Trophoblast cell (in vitro differentiated cells and primary cell): ENCODE measurements around the gene OR2AT4.

Experiments
- DNase-seq, 2 donors: peaks; one replicate each; pipeline ENCODE4 v3.0.0-alpha.2; 2016
- H2AFZ ChIP-seq: 2 replicates; pipeline ENCODE4 v1.6.1; 2013; ENCODE audit warnings: low read length, moderate library complexity, mild to moderate bottlenecking; ENCODE audit not compliant: insufficient read depth, poor library complexity
- H2AK5ac ChIP-seq: 2 replicates; pipeline ENCODE4 v1.6.1; 2013; ENCODE audit warnings: mild to moderate bottlenecking, low read length
- H2BK120ac ChIP-seq: 2 replicates; pipeline ENCODE4 v1.6.1; 2013; ENCODE audit warnings: low read length, mild to moderate bottlenecking, moderate library complexity; ENCODE audit not compliant: insufficient read depth, poor library complexity
- H2BK12ac ChIP-seq: 2 replicates; pipeline ENCODE4 v1.6.1; 2013; ENCODE audit warnings: mild to moderate bottlenecking, low read length, moderate library complexity
- H2BK5ac ChIP-seq: 2 replicates; pipeline ENCODE4 v1.6.1; 2013; ENCODE audit warnings: low read length, low read depth, moderate library complexity, mild to moderate bottlenecking; ENCODE audit not compliant: poor library complexity
- H3K14ac ChIP-seq: 2 replicates; pipeline ENCODE4 v1.6.1; 2013; ENCODE audit warnings: mild to moderate bottlenecking, low read length
- H3K18ac ChIP-seq: 2 replicates; pipeline ENCODE4 v1.6.1; 2013; ENCODE audit warnings: mild to moderate bottlenecking, low read length
- H3K23ac ChIP-seq: 2 replicates; pipeline ENCODE4 v1.6.1; 2013; ENCODE audit warnings: low read length
- H3K27ac ChIP-seq: 2 replicates; pipeline ENCODE4 v1.5.1; 2013; ENCODE audit warnings: low read depth, mild to moderate bottlenecking, inconsistent platforms, low read length, moderate library complexity
- H3K27me3 ChIP-seq: 2 replicates; pipeline ENCODE4 v1.6.1; 2013; ENCODE audit warnings: inconsistent platforms, mild to moderate bottlenecking, low read length, moderate library complexity; ENCODE audit not compliant: insufficient read depth
- H3K36me3 ChIP-seq, 2 experiments: 1 replicate in 1 of 2; 2 replicates in 1 of 2; pipeline ENCODE4 v1.6.1; 2013; ENCODE audit warnings: low read length in 2 of 2, mild to moderate bottlenecking in 2 of 2, moderate library complexity in 1 of 2; ENCODE audit not compliant: insufficient read depth in 2 of 2, control insufficient read depth in 1 of 2
- H3K4ac ChIP-seq: 2 replicates; pipeline ENCODE4 v1.6.1; 2013; ENCODE audit warnings: low read depth, mild to moderate bottlenecking, low read length, moderate library complexity
- H3K4me1 ChIP-seq, 2 experiments: 1 replicate in 1 of 2; 2 replicates in 1 of 2; pipeline ENCODE4 v1.6.1; 2013; ENCODE audit warnings: low read length in 2 of 2, mild to moderate bottlenecking in 2 of 2, moderate library complexity in 1 of 2; ENCODE audit not compliant: insufficient read depth in 2 of 2, control insufficient read depth in 1 of 2
- H3K4me2 ChIP-seq: 2 replicates; pipeline ENCODE4 v1.6.1; 2013; ENCODE audit warnings: inconsistent platforms, mild to moderate bottlenecking, low read length, moderate library complexity
- H3K4me3 ChIP-seq: 2 replicates; pipeline ENCODE4 v1.5.1; 2013; ENCODE audit warnings: mild to moderate bottlenecking, low read depth, low read length, inconsistent platforms
- H3K79me1 ChIP-seq: one replicate; pipeline ENCODE4 v1.6.1; 2013; ENCODE audit warnings: low read length
- H3K79me2 ChIP-seq: 2 replicates; pipeline ENCODE4 v1.6.1; 2013; ENCODE audit warnings: low read length, mild to moderate bottlenecking; ENCODE audit not compliant: control insufficient read depth, insufficient read depth, poor library complexity
- H3K9ac ChIP-seq: 2 replicates; pipeline ENCODE4 v1.6.1; 2013; ENCODE audit warnings: mild to moderate bottlenecking, low read length
- H3K9me3 ChIP-seq: 2 replicates; pipeline ENCODE4 v1.6.1; 2013; ENCODE audit warnings: low read depth, mild to moderate bottlenecking, control low read depth, inconsistent platforms, low read length; ENCODE audit not compliant: insufficient read depth
- H4K12ac ChIP-seq: 2 replicates; pipeline ENCODE4 v1.6.1; 2013; ENCODE audit warnings: low read depth, mild to moderate bottlenecking, low read length, moderate library complexity
- H4K8ac ChIP-seq: 2 replicates; pipeline ENCODE4 v1.6.1; 2013; ENCODE audit warnings: low read depth, mild to moderate bottlenecking, low read length, moderate library complexity
- H4K91ac ChIP-seq: one replicate; pipeline ENCODE4 v1.6.1; 2013; ENCODE audit warnings: low read depth, mild to moderate bottlenecking, low read length, moderate library complexity
- WGBS: extraction: QIAGEN DNeasy Blood & Tissue Kit; methylation state at CpG from one replicate; pipeline ENCODE4 v1.1.7; 2013; ENCODE audit warnings: missing lambda C conversion rate; ENCODE audit not compliant: insufficient read length, insufficient coverage; ENCODE audit errors: extremely low coverage; 5-methylcytosine and 5-hydroxymethylcytosine counted together

The OR2AT4 gene

GRCh38 chr11:75090671-75091177 lies 6.0 kb downstream of the OR2AT4 start:
- WGBS, result no CpG with 5 or more reads among the region's 4 CpGs
- no peak overlapping the region for H3K27ac ChIP-seq
- no peak overlapping the region for H2AK5ac ChIP-seq
- no peak overlapping the region for H4K8ac ChIP-seq
- no peaks in the 10 kb centered on the region for H3K79me1 ChIP-seq
- no peak overlapping the region for H3K9ac ChIP-seq
- H3K36me3 ChIP-seq, result no peaks in the 10 kb centered on the region
- H3K4me2 ChIP-seq, result no peak overlapping the region
- H3K4me1 ChIP-seq, result no peaks in the 10 kb centered on the region
- H3K9me3 ChIP-seq, result peaks cover 2% of the 10 kb centered on the region
- no peak overlapping the region for H2BK120ac ChIP-seq
- H2AFZ ChIP-seq, result no peak overlapping the region
- no peak overlapping the region for H3K18ac ChIP-seq
- H3K27me3 ChIP-seq, result no peaks in the 10 kb centered on the region
- H3K79me2 ChIP-seq, result no peaks in the 10 kb centered on the region
- H3K14ac ChIP-seq, result no peak overlapping the region
- H2BK12ac ChIP-seq, result no peak overlapping the region
- no peak overlapping the region for H2BK5ac ChIP-seq
- no peak overlapping the region for H4K91ac ChIP-seq
- DNase-seq, result no peak
- H3K23ac ChIP-seq, result no peak overlapping the region
- no peak overlapping the region for H4K12ac ChIP-seq
- no peak overlapping the region for H3K4me3 ChIP-seq
- H3K4ac ChIP-seq, result no peak overlapping the region

- no peak overlapping the region for H4K8ac ChIP-seq
- no peak overlapping the region for H4K91ac ChIP-seq
- no peak overlapping the region for H2BK5ac ChIP-seq
- no peak overlapping the region for H2BK120ac ChIP-seq
- H2AK5ac ChIP-seq, result no peak overlapping the region
- no peak overlapping the region for H4K12ac ChIP-seq
- H2BK12ac ChIP-seq, result no peak overlapping the region
- no peak overlapping the region for H2AFZ ChIP-seq
- no peaks in the 10 kb centered on the region for H3K79me2 ChIP-seq
- no peak overlapping the region for H3K23ac ChIP-seq
- H3K14ac ChIP-seq, result no peak overlapping the region
- no peak overlapping the region for H3K27ac ChIP-seq
- H3K9me3 ChIP-seq, result peaks cover 2% of the 10 kb centered on the region
- no peak overlapping the region for H3K18ac ChIP-seq
- H3K79me1 ChIP-seq, result no peaks in the 10 kb centered on the region
- WGBS, result no CpG with 5 or more reads among the region's 7 CpGs
- H3K4me1 ChIP-seq, result no peaks in the 10 kb centered on the region
- H3K27me3 ChIP-seq, result no peaks in the 10 kb centered on the region
- H3K4me3 ChIP-seq, result no peak overlapping the region
- no peak for DNase-seq
- no peak overlapping the region for H3K4ac ChIP-seq
- H3K4me2 ChIP-seq, result no peak overlapping the region
- no peaks in the 10 kb centered on the region for H3K36me3 ChIP-seq
- no peak overlapping the region for H3K9ac ChIP-seq
Observed at GRCh38 chr11:75087319-75088305, 9.1 kb downstream of the OR2AT4 start.

- no peak overlapping the region for H3K4me3 ChIP-seq
- no peak overlapping the region for H3K23ac ChIP-seq
- no peak overlapping the region for H2AK5ac ChIP-seq
- H3K27me3 ChIP-seq, result no peaks in the 10 kb centered on the region
- no peak overlapping the region for H3K14ac ChIP-seq
- no peaks in the 10 kb centered on the region for H3K36me3 ChIP-seq
- no peak overlapping the region for H2BK5ac ChIP-seq
- no peak overlapping the region for H4K91ac ChIP-seq
- no peak for DNase-seq
- no peak overlapping the region for H3K4ac ChIP-seq
- H3K9ac ChIP-seq, result no peak overlapping the region
- WGBS, result no CpG with 5 or more reads among the region's 1 CpG
- H3K4me1 ChIP-seq, result no peaks in the 10 kb centered on the region
- no peak overlapping the region for H2BK12ac ChIP-seq
- no peak overlapping the region for H2AFZ ChIP-seq
- peaks cover 2% of the 10 kb centered on the region for H3K9me3 ChIP-seq
- H2BK120ac ChIP-seq, result no peak overlapping the region
- no peak overlapping the region for H3K27ac ChIP-seq
- no peaks in the 10 kb centered on the region for H3K79me1 ChIP-seq
- H3K79me2 ChIP-seq, result no peaks in the 10 kb centered on the region
- H3K18ac ChIP-seq, result no peak overlapping the region
- H4K12ac ChIP-seq, result no peak overlapping the region
- no peak overlapping the region for H4K8ac ChIP-seq
- no peak overlapping the region for H3K4me2 ChIP-seq
Observed at GRCh38 chr11:75084883-75085282, 11.8 kb downstream of the OR2AT4 start.

- no peak overlapping the region for H2BK12ac ChIP-seq
- no peak overlapping the region for H3K18ac ChIP-seq
- H3K9ac ChIP-seq, result no peak overlapping the region
- H3K4ac ChIP-seq, result no peak overlapping the region
- no peaks in the 10 kb centered on the region for H3K9me3 ChIP-seq
- no peaks in the 10 kb centered on the region for H3K79me1 ChIP-seq
- no peak overlapping the region for H3K4me2 ChIP-seq
- H3K4me1 ChIP-seq, result no peaks in the 10 kb centered on the region
- no peak overlapping the region for H2AFZ ChIP-seq
- H3K36me3 ChIP-seq, result no peaks in the 10 kb centered on the region
- WGBS, result no CpG with 5 or more reads among the region's 1 CpG
- H4K12ac ChIP-seq, result no peak overlapping the region
- no peak overlapping the region for H3K14ac ChIP-seq
- H2AK5ac ChIP-seq, result no peak overlapping the region
- H3K27me3 ChIP-seq, result no peaks in the 10 kb centered on the region
- H4K8ac ChIP-seq, result no peak overlapping the region
- no peak for DNase-seq
- H3K23ac ChIP-seq, result no peak overlapping the region
- no peaks in the 10 kb centered on the region for H3K79me2 ChIP-seq
- H4K91ac ChIP-seq, result no peak overlapping the region
- H3K4me3 ChIP-seq, result no peak overlapping the region
- no peak overlapping the region for H2BK5ac ChIP-seq
- H2BK120ac ChIP-seq, result no peak overlapping the region
- H3K27ac ChIP-seq, result no peak overlapping the region
Observed at GRCh38 chr11:75083217-75083605, 13.5 kb downstream of the OR2AT4 start.
